CD4-positive, alpha-beta T cell treated with Interferon alpha-2 for 1 hour (primary cell): Measurements from ENCODE around the gene SLC2A13.
"Not testable (repeated sequence)": the region's sequence is repeated elsewhere in the genome, so short reads cannot be mapped to it uniquely, and the experiment has no call there.

ENCODE experiments used
- DNase-seq, 2 donors: peaks; one replicate each; pipeline ENCODE4 v3.0.0-alpha.2; 2020 to 2022

The SLC2A13 gene

GRCh38 chr12:39848218-39848617 is 257.7 kb downstream of the SLC2A13 start:
- not testable (repeated sequence) for DNase-seq

GRCh38 chr12:39846971-39847650 is 258.8 kb downstream of the SLC2A13 start:
- DNase-seq: no peak

GRCh38 chr12:39846304-39846703 is 259.6 kb downstream of the SLC2A13 start:
- DNase-seq: peak in 1 of 2 donors; percentile 5

- DNase-seq: no peak
Observed at GRCh38 chr12:39840422-39840821, 265.5 kb downstream of the SLC2A13 start.

GRCh38 chr12:39839072-39839471 is 266.8 kb downstream of the SLC2A13 start:
- no peak for DNase-seq

- DNase-seq: no peak
Observed at GRCh38 chr12:39835517-39836489, 270.1 kb downstream of the SLC2A13 start.

GRCh38 chr12:39831587-39832315 is 274.1 kb downstream of the SLC2A13 start:
- no peak for DNase-seq

GRCh38 chr12:39830852-39831520 is 274.9 kb downstream of the SLC2A13 start:
- DNase-seq: no peak

- no peak for DNase-seq
Observed at GRCh38 chr12:39830171-39830570, 275.7 kb downstream of the SLC2A13 start.

- DNase-seq: no peak
Observed at GRCh38 chr12:39824505-39825212, 281.2 kb downstream of the SLC2A13 start.

- DNase-seq: no peak
Observed at GRCh38 chr12:39816671-39817185, 289.2 kb downstream of the SLC2A13 start.

GRCh38 chr12:39815746-39816145 is 290.1 kb downstream of the SLC2A13 start:
- no peak for DNase-seq

GRCh38 chr12:39814626-39815025 is 291.3 kb downstream of the SLC2A13 start:
- DNase-seq: no peak

GRCh38 chr12:39813776-39814175 is 292.1 kb downstream of the SLC2A13 start:
- DNase-seq: no peak

GRCh38 chr12:39812456-39812855 is 293.4 kb downstream of the SLC2A13 start:
- DNase-seq: not testable (repeated sequence)

- no peak for DNase-seq
Observed at GRCh38 chr12:39807043-39807442, 298.8 kb downstream of the SLC2A13 start.

GRCh38 chr12:39805651-39806050 is 300.2 kb downstream of the SLC2A13 start:
- DNase-seq: no peak

GRCh38 chr12:39804898-39805297 is 301.0 kb downstream of the SLC2A13 start:
- DNase-seq: no peak

GRCh38 chr12:39804479-39804878 is 301.4 kb downstream of the SLC2A13 start:
- no peak for DNase-seq

- DNase-seq: no peak
Observed at GRCh38 chr12:39803151-39803550, 302.7 kb downstream of the SLC2A13 start.

- DNase-seq: no peak
Observed at GRCh38 chr12:39798977-39799376, 306.9 kb downstream of the SLC2A13 start.

GRCh38 chr12:39798429-39798828 is 307.5 kb downstream of the SLC2A13 start:
- DNase-seq: no peak
